Measurements from ENCODE around the gene UST. TPM values are rescaled to one million over a fixed set of nuclear protein-coding genes. Genes with fewer than 3 reads are reported as not detected.
"Not testable (repeated sequence)": the region's sequence is repeated elsewhere in the genome, so short reads cannot be mapped to it uniquely, and the experiment has no call there.

UST gene
- total RNA-seq, 1 experiment from 2014 or later = 3.9 TPM

DNA sequence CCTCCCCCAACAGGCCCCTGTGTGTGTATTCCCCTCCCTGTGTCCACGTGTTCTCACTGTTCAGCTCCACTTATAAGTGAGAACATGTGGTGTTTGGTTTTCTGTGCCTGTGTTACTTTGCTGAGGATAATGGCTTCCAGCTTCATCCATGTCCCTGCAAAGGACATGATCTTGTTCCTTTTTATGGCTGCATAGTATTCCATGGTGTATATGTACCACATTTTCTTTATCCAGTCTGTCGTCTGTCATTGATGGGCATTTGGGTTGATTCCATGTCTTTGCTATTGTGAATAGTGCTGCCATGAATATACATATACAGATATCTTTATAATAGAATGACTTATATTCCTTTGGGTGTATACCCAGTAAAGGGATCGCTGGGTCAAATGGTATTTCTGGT lies 106.3 kb downstream of the UST start:
- H3K27me3 ChIP-seq (ENCODE audit: low read length); BruUV-seq (replicated peaks); DNase-seq; H3K9me3 ChIP-seq (ENCODE audit: low read length); H2AFZ ChIP-seq (ENCODE audit: low read length); H4K20me1 ChIP-seq (ENCODE audit: low read length); POLR2A ChIA-PET (ENCODE audit: unreplicated experiment); H3K4me3 ChIP-seq (ENCODE audit: low read length); H3K4me2 ChIP-seq (ENCODE audit: low read length); H3F3A ChIP-seq (ENCODE audit: low read length, unreplicated experiment); H3K27ac ChIP-seq (ENCODE audit: low read length); H3K79me2 ChIP-seq (ENCODE audit: low read length); ATAC-seq; CTCF ChIA-PET; H3K36me3 ChIP-seq (ENCODE audit: low read depth, low read length); H3K9me2 ChIP-seq (replicated peaks; ENCODE audit: low read length); H3K9ac ChIP-seq (ENCODE audit: low read length): not testable (repeated sequence)
- intact Hi-C loops (cut with micrococcal nuclease) = loop anchor here (10.0 kb wide), 1 partner anchor 92 kb away; no protein-coding TSS in a partner anchor
- H3K4me1 ChIP-seq (ENCODE audit: insufficient read depth, low read length) = peaks cover 23% of the 10 kb centered on the region

GRCh38 chr6:148854096-148854495 lies 107.3 kb downstream of the UST start:
- H3K79me2 ChIP-seq (ENCODE audit: low read length) = no peaks in the 10 kb centered on the region
- no peak for DNase-seq

DNA sequence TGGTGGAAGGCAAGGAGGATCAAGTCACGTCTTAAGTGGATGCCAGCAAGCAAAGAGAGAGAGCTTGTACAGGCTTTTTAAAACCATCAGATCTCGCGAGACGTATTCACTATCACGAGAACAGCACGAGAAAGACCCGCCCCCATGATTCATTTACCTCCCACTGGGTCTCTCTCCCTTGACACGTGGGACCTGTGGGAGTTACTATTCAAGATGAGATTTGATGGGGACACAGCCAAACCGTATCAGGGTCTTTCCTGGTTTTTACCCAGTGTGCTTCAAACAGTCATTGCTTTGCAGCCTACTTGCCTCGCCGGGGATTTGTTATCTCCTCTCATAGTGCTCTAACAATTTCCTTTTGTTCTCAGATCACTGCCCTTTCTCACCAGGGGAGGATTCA lies 108.2 kb downstream of the UST start:
- BruUV-seq (replicated peaks) = no TSS peak
- DNase-seq (no peak), ATAC-seq (no peak)
- POLR2A ChIA-PET (ENCODE audit: unreplicated experiment) = no interaction called here
- H2AFZ ChIP-seq (ENCODE audit: low read length) = no peak overlapping the region
- CTCF ChIA-PET = interaction anchor here (0.6 kb wide), 1 partner anchor 77 kb away, joined by 3 read pairs; no protein-coding TSS in a partner anchor
- H3K9me3 ChIP-seq (ENCODE audit: low read length) = no peaks in the 10 kb centered on the region
- H3K79me2 ChIP-seq (ENCODE audit: low read length) = no peaks in the 10 kb centered on the region
- H3K9me2 ChIP-seq (replicated peaks; ENCODE audit: low read length) = no peaks in the 10 kb centered on the region
- H3K4me1 ChIP-seq (ENCODE audit: insufficient read depth, low read length) = peaks cover 25% of the 10 kb centered on the region
- TF ChIP-seq EZH2 (IDR thresholded peaks at IDR 0.05; ENCODE audit: low read length, unreplicated experiment) (no peak), CTCF (conservative IDR thresholded peaks at IDR 0.05; ENCODE audit: low read depth, low read length) (no peak), EZH2phosphoT487 (IDR thresholded peaks at IDR 0.05; ENCODE audit: borderline replicate concordance, low read length) (no peak)
- H3F3A ChIP-seq (ENCODE audit: low read length, unreplicated experiment) = no peaks in the 10 kb centered on the region
- H4K20me1 ChIP-seq (ENCODE audit: low read length) = no peaks in the 10 kb centered on the region
- H3K36me3 ChIP-seq (ENCODE audit: low read depth, low read length) = no peaks in the 10 kb centered on the region
- intact Hi-C loops (cut with micrococcal nuclease) = loop anchor here (10.0 kb wide), 1 partner anchor 90 kb away; no protein-coding TSS in a partner anchor
- no peak overlapping the region for H3K4me2 ChIP-seq (ENCODE audit: low read length)
- H3K27ac ChIP-seq (ENCODE audit: low read length) = no peak overlapping the region
- H3K9ac ChIP-seq (ENCODE audit: low read length) = no peak overlapping the region
- H3K4me3 ChIP-seq (ENCODE audit: low read length) = no peak overlapping the region
- no peaks in the 10 kb centered on the region for H3K27me3 ChIP-seq (ENCODE audit: low read length)

More at GRCh38 chr6:148854096-148854495, 107.3 kb downstream of the UST start:
- no peak for ATAC-seq
- Histone ChIP-seq H2AFZ (ENCODE audit: low read length) (no peak overlapping the region), H4K20me1 (ENCODE audit: low read length) (no peaks in the 10 kb centered on the region), H3K9me3 (ENCODE audit: low read length) (no peaks in the 10 kb centered on the region), H3K27ac (ENCODE audit: low read length) (no peak overlapping the region), H3K27me3 (ENCODE audit: low read length) (no peaks in the 10 kb centered on the region), H3K4me2 (ENCODE audit: low read length) (no peak overlapping the region), H3K36me3 (ENCODE audit: low read depth, low read length) (no peaks in the 10 kb centered on the region), H3K9ac (ENCODE audit: low read length) (no peak overlapping the region), H3F3A (ENCODE audit: low read length, unreplicated experiment) (no peaks in the 10 kb centered on the region), H3K4me3 (ENCODE audit: low read length) (no peak overlapping the region), H3K9me2 (replicated peaks; ENCODE audit: low read length) (no peaks in the 10 kb centered on the region), H3K4me1 (ENCODE audit: insufficient read depth, low read length) (peaks cover 25% of the 10 kb centered on the region)
- intact Hi-C loops (cut with micrococcal nuclease) = loop anchor here (10.0 kb wide), 1 partner anchor 91 kb away; no protein-coding TSS in a partner anchor
- no peak for TF ChIP-seq CTCF (conservative IDR thresholded peaks at IDR 0.05; ENCODE audit: low read depth, low read length)
- TF ChIP-seq EZH2 (IDR thresholded peaks at IDR 0.05; ENCODE audit: low read length, unreplicated experiment) = no peak
- TF ChIP-seq EZH2phosphoT487 (IDR thresholded peaks at IDR 0.05; ENCODE audit: borderline replicate concordance, low read length) = no peak
- ChIA-PET CTCF (no interaction called here), POLR2A (ENCODE audit: unreplicated experiment) (no interaction called here)
- BruUV-seq (replicated peaks) = no TSS peak
